Measurements from ENCODE around the gene ME3.

- TF ChIP-seq ZNF274 (IDR thresholded peaks at IDR 0.05; ENCODE audit: low read depth, low read length) (no peak), YY1 (IDR thresholded peaks at IDR 0.05; ENCODE audit: insufficient read depth, insufficient read length) (no peak)
Measured at GRCh38 chr11:86482692-86483091, 189.7 kb downstream of the ME3 start.
